ENCODE measurements around the gene MEF2C. TPM values are rescaled to one million over a fixed set of nuclear protein-coding genes. Genes with fewer than 3 reads are reported as not detected.

MEF2C gene
- total and polyA plus RNA-seq, 5 experiments from 2014 or later, result 0.14 to 10.8 (median 0.48) TPM

DNA sequence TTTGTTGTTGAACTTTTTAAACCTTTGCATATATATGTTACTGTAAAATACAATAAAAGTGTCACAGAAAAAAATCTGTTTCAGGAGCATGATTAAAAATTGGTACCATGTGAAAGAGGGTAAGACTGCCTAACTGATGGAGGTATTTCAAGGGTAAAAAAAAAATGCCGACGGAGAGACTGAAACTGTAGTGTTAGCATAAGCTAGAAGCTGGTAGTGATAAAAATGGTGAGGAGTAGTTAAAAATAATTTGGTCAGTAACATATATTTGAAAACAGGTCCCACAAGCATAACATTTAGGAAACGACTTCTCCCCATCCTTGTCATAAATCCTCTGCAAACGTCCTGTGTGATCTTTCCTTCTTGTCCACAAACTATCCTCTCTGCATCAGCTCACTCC lies 64.7 kb downstream of the MEF2C start:
- H3K4me1 Mint-ChIP-seq, result peaks cover 0 to 23% (median 0%) of the 10 kb centered on the region in 4 donors

DNA sequence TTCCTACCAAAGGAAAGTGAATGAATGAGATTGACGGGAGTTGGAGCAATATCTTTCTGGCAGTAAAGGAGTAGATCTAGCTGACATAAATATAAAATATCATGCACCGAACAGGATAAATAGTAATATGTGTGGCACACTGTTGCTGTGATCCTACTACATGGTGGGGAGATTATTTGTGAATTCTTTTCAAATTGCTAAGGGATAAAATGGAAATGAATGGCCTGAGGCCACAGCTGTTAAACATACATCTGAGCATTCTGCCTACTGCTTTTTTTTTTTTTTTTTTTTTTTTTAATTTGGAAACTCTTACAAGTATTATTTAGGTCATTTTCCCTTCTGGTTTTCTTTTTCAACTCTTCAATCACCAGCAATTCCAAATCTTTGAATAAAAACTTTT lies 66.8 kb downstream of the MEF2C start:
- POLR2A ChIA-PET, result no interaction called here
- Mint-ChIP-seq H3K36me3 (no peaks in the 10 kb centered on the region), H3K27ac (no peak overlapping the region), H3K27me3 (peaks cover 0 to 5% (median 2%) of the 10 kb centered on the region in 5 donors), H3K4me1 (peaks cover 0 to 18% (median 0%) of the 10 kb centered on the region in 4 donors), H3K4me3 (no peak overlapping the region), H3K9me3 (no peaks in the 10 kb centered on the region)
- DNase-seq (no peak), ATAC-seq (no peak)

More for the DNA sequence above, 64.7 kb downstream of the MEF2C start:
- Mint-ChIP-seq H3K9me3 (no peaks in the 10 kb centered on the region), H3K27me3 (peaks cover 0 to 6% (median 2%) of the 10 kb centered on the region in 5 donors), H3K27ac (no peak overlapping the region), H3K4me3 (no peak overlapping the region), H3K36me3 (no peaks in the 10 kb centered on the region)
- POLR2A ChIA-PET, result no interaction called here
- ATAC-seq (no peak), DNase-seq (no peak)

DNA sequence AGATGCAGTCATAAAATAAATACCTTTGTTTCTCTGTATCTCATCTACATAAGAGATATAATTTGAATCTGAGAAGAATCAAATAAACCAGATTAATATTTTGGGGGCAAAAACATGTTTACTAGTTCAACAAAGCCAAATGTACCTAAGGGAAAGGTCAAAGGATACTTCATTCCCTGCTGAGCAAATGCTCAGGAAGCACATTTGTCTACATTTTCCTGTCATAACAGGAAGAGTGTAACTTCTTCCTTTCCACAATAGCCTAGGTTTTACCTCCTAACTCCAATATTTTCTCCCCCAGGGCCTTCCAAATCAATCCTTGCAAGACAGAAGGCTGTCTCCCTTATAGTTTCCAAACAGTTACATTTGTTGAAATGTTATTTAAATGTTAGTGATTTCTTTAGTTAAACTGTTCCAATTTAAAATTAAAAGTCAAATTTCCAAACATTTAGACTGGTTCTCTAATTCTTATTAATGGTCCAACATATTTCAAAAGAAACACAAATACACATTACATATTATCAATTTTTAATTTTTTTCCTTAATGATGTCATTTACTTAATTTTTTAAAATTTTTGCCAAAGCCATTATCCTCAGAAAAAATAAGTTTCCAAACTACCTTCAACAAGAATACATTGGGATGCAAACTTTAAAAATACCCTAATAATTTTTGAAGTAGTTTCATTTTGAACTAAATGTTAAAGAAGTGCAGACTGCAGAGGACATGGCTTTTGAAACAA lies 67.8 kb downstream of the MEF2C start:
- ATAC-seq, result no peak
- Mint-ChIP-seq H3K36me3 (no peaks in the 10 kb centered on the region), H3K27me3 (peaks cover 0 to 5% (median 2%) of the 10 kb centered on the region in 5 donors), H3K4me3 (no peak overlapping the region), H3K4me1 (peaks cover 0 to 17% (median 0%) of the 10 kb centered on the region in 4 donors), H3K9me3 (no peaks in the 10 kb centered on the region), H3K27ac (peak overlapping the region in 1 of 10 donors; percentile 14)
- POLR2A ChIA-PET, result no interaction called here
- no peak for DNase-seq

GRCh38 chr5:88813805-88814575 lies 69.0 kb downstream of the MEF2C start:
- no peak for DNase-seq
- H3K4me3 Mint-ChIP-seq, result no peak overlapping the region
- H3K27ac Mint-ChIP-seq, result no peak overlapping the region
- POLR2A ChIA-PET, result no interaction called here
- H3K9me3 Mint-ChIP-seq, result no peaks in the 10 kb centered on the region
- H3K27me3 Mint-ChIP-seq, result peaks cover 0 to 5% (median 2%) of the 10 kb centered on the region in 5 donors
- no peaks in the 10 kb centered on the region for H3K36me3 Mint-ChIP-seq
- ATAC-seq, result no peak
- peaks cover 0 to 17% (median 0%) of the 10 kb centered on the region in 4 donors for H3K4me1 Mint-ChIP-seq

GRCh38 chr5:88813244-88813643 lies 69.7 kb downstream of the MEF2C start:
- Mint-ChIP-seq H3K4me3 (no peak overlapping the region), H3K27me3 (peaks cover 0 to 2% (median under 1%) of the 10 kb centered on the region in 5 donors), H3K9me3 (no peaks in the 10 kb centered on the region), H3K27ac (no peak overlapping the region), H3K36me3 (no peaks in the 10 kb centered on the region), H3K4me1 (peaks cover 0 to 14% (median 0%) of the 10 kb centered on the region in 4 donors)
- no peak for ATAC-seq
- POLR2A ChIA-PET, result no interaction called here
- DNase-seq, result no peak

DNA sequence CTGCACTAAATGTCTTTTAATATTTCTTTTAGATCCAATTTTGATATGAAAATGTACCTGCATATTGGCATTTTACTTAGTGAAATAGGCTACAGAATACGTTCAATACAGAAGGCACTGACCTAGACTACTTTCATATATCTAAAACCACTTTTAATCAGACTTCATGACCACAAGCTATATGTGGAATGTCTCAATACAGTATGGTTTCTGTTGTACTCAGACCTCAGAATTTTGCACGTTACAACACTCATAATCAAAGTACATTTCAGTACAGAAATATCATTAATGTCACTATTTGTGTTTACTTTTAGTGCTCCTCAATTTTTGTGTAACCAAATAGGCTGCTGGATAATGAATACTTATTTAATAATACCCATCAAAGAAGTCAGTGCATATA lies 74.8 kb downstream of the MEF2C start:
- H3K27me3 Mint-ChIP-seq, result peaks cover 0 to 9% (median 2%) of the 10 kb centered on the region in 5 donors
- H3K4me3 Mint-ChIP-seq, result no peak overlapping the region
- no peaks in the 10 kb centered on the region for H3K36me3 Mint-ChIP-seq
- no peak overlapping the region for H3K27ac Mint-ChIP-seq
- DNase-seq (no peak), ATAC-seq (no peak)
- no peaks in the 10 kb centered on the region for H3K9me3 Mint-ChIP-seq
- POLR2A ChIA-PET, result no interaction called here
- peaks cover 0 to 6% (median 0%) of the 10 kb centered on the region in 4 donors for H3K4me1 Mint-ChIP-seq

DNA sequence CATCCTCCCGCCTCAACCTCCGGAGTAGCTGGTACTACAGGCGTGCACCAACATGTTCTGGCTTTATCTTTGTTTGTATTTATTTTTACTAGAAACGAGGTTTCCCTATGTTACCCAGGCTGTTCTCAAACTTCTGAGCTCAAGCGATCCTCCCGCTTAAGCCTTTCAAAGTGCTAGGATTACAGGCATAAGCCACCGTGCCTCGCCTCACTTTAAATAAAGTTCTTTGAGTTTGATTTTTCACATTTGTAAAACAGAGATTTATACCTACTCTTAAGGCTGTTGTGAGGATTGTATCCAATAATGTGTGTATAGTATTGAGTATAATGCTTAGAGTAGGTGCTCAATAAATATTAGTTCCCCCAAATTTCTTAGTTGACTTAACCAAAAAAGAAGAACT lies 75.7 kb downstream of the MEF2C start:
- H3K36me3 Mint-ChIP-seq, result no peaks in the 10 kb centered on the region
- POLR2A ChIA-PET, result no interaction called here
- DNase-seq (no peak), ATAC-seq (no peak)
- H3K27me3 Mint-ChIP-seq, result peaks cover 0 to 9% (median 3%) of the 10 kb centered on the region in 5 donors
- H3K4me3 Mint-ChIP-seq, result no peak overlapping the region
- H3K9me3 Mint-ChIP-seq, result no peaks in the 10 kb centered on the region
- H3K27ac Mint-ChIP-seq, result no peak overlapping the region
- H3K4me1 Mint-ChIP-seq, result peaks cover 0 to 4% (median 0%) of the 10 kb centered on the region in 4 donors

DNA sequence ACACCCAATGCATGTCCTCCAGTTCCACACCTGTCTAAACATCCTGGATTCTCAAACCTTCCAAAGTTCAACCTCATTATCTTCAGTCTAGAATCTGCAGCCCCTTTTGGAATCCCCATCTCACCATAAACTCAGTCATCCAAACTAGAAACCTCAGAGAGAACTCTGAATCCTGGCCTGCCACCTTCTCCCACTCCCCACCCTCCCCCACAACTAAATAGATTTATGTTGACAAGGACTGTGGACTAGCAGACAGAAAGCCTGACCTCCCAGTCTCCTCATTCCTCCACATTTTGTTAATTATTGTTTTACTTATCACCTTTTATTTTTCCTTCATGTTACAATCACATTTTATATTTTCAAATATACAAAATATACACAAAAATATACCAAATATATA lies 76.6 kb downstream of the MEF2C start:
- H3K4me3 Mint-ChIP-seq, result no peak overlapping the region
- no peak for ATAC-seq
- peaks cover 0 to 4% (median 0%) of the 10 kb centered on the region in 4 donors for H3K4me1 Mint-ChIP-seq
- H3K36me3 Mint-ChIP-seq, result peaks cover 0 to 5% (median 0%) of the 10 kb centered on the region in 3 donors
- peaks cover 0 to 9% (median 3%) of the 10 kb centered on the region in 5 donors for H3K27me3 Mint-ChIP-seq
- no peaks in the 10 kb centered on the region for H3K9me3 Mint-ChIP-seq
- DNase-seq, result no peak
- POLR2A ChIA-PET, result no interaction called here
- peak overlapping the region in 1 of 10 donors; percentile 19 for H3K27ac Mint-ChIP-seq

DNA sequence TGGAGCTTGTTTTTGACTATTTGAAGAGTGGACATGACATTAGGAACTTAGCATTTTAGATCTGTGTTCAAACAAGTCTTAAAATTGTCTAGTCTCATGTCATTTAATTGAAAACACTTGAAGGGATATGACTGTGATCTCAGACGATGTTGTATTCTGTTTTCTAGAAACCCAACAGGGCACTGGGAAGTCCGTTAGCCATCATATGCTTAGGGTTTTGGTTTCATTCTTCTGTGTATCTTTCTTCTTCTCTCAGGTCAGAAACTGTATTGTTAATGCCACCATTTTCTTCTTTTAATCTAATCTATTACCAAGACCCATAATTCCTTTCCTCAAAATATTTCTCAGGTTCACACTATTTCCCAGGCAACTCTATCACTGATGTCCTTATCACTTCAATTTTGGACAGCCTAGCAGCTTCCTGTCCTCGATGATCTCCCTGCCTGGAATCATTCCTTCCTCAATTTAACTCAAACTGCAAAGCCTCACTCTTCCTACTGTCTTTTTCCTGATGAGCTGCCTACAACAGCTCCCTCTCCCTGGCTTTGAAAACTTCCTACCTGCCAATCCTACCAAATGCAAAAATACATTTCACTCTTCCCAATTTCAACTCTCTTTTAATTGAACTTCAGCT lies 77.7 kb downstream of the MEF2C start:
- Mint-ChIP-seq H3K4me3 (no peak overlapping the region), H3K27ac (peak overlapping the region in 1 of 10 donors; percentile 14), H3K4me1 (peaks cover 0 to 4% (median 0%) of the 10 kb centered on the region in 4 donors), H3K27me3 (peaks cover 0 to 9% (median 3%) of the 10 kb centered on the region in 5 donors), H3K9me3 (no peaks in the 10 kb centered on the region), H3K36me3 (peaks cover 0 to 5% (median 0%) of the 10 kb centered on the region in 3 donors)
- no peak for DNase-seq
- POLR2A ChIA-PET, result no interaction called here
- no peak for ATAC-seq

- no peak for DNase-seq
- H3K36me3 Mint-ChIP-seq, result peaks cover 0 to 5% (median 0%) of the 10 kb centered on the region in 3 donors
- H3K4me1 Mint-ChIP-seq, result peaks cover 0 to 4% (median 0%) of the 10 kb centered on the region in 4 donors
- POLR2A ChIA-PET, result no interaction called here
- no peaks in the 10 kb centered on the region for H3K9me3 Mint-ChIP-seq
- no peak overlapping the region for H3K4me3 Mint-ChIP-seq
- H3K27ac Mint-ChIP-seq, result no peak overlapping the region
- H3K27me3 Mint-ChIP-seq, result peaks cover 0 to 13% (median 3%) of the 10 kb centered on the region in 5 donors
- ATAC-seq, result no peak
These were observed 78.5 kb downstream of the MEF2C start for GRCh38 chr5:88804444-88804843.

GRCh38 chr5:88803309-88803708 lies 79.7 kb downstream of the MEF2C start:
- Mint-ChIP-seq H3K27ac (no peak overlapping the region), H3K36me3 (peaks cover 0 to 5% (median 0%) of the 10 kb centered on the region in 3 donors), H3K4me3 (no peak overlapping the region), H3K27me3 (peaks cover 0 to 14% (median 5%) of the 10 kb centered on the region in 5 donors), H3K9me3 (peaks cover 0 to 4% (median 0%) of the 10 kb centered on the region in 9 donors), H3K4me1 (peaks cover 0 to 4% (median 0%) of the 10 kb centered on the region in 4 donors)
- POLR2A ChIA-PET, result no interaction called here
- ATAC-seq (no peak), DNase-seq (no peak)

DNA sequence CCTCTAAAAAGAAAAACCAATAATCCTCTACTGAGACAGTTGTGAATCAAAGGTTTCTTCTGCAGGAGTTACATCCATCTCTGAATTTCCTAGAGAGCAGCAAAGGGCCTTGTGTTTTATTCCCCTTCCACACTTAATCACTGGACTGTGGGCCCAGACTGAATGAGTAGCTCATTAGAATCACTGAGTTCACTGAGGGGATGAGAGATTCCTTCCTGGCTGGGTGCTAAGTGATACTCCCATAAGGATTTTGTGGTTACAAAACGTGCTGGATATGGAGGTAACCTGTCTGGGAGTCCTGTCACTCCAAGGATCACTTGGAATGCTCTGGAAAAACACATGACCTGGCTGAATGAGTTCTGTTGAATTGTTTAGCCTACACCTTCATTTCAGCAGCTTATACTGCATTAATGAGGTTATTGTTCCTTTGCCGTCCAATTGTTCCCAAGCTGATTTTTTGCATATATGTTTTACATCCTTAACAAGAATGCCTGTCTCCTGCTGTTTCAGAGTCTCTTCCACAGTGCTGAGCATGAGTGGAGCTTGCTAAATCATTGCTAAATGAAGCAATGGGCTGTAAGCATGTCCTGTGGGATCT lies 82.9 kb downstream of the MEF2C start:
- DNase-seq, result no peak
- no peak for ATAC-seq
- H3K9me3 Mint-ChIP-seq, result peaks cover 0 to 6% (median 0%) of the 10 kb centered on the region in 9 donors
- peak overlapping the region in 1 of 10 donors; percentile 35 for H3K27ac Mint-ChIP-seq
- peaks cover 0 to 14% (median 4%) of the 10 kb centered on the region in 5 donors for H3K27me3 Mint-ChIP-seq
- no peak overlapping the region for H3K4me3 Mint-ChIP-seq
- H3K4me1 Mint-ChIP-seq, result no peaks in the 10 kb centered on the region
- POLR2A ChIA-PET, result no interaction called here
- H3K36me3 Mint-ChIP-seq, result peaks cover 0 to 5% (median 0%) of the 10 kb centered on the region in 3 donors
